Measurements from ENCODE around the gene SUPT20HL2.
"Not testable (repeated sequence)": the region's sequence is repeated elsewhere in the genome, so short reads cannot be mapped to it uniquely, and the experiment has no call there.

The SUPT20HL2 gene

GRCh38 chrX:24309580-24310374, 4.1 kb downstream of the SUPT20HL2 start:
- not testable (repeated sequence) for H2AFZ ChIP-seq; H3K79me2 ChIP-seq; H3K36me3 ChIP-seq (ENCODE audit: control insufficient read depth, insufficient read depth, low read length); H3K4me2 ChIP-seq (ENCODE audit: low read length); H3K9me3 ChIP-seq (ENCODE audit: control insufficient read depth, low read length); H3K27ac ChIP-seq; H3K4me1 ChIP-seq; H3K9ac ChIP-seq; H3K27me3 ChIP-seq (ENCODE audit: control insufficient read depth, insufficient read depth, low read length); H3K4me3 ChIP-seq (ENCODE audit: low read depth, low read length)

DNA sequence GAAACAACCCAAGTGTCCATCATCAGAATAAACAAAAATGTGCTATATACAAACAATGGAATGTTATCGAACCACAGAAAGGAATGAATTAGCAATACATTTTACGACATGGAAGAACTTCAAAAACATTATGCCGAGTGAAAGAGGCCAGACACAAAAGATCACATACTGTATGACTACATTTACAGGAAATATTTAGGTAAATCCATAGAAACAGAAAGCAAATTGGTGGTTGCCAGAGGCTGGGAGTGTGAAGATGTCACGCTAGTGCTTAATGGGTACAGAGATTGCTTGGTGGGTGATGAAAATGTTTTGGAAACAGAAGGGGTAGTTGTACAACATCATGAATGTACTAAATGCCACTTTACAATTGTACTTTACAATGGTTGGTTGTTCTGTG, 5.1 kb downstream of the SUPT20HL2 start:
- H3K36me3 ChIP-seq (ENCODE audit: control insufficient read depth, insufficient read depth, low read length); H3K79me2 ChIP-seq; H3K4me3 ChIP-seq (ENCODE audit: low read depth, low read length); H3K4me2 ChIP-seq (ENCODE audit: low read length); H3K27me3 ChIP-seq (ENCODE audit: control insufficient read depth, insufficient read depth, low read length); H3K9me3 ChIP-seq (ENCODE audit: control insufficient read depth, low read length); H3K4me1 ChIP-seq; H2AFZ ChIP-seq; H3K27ac ChIP-seq; H3K9ac ChIP-seq: not testable (repeated sequence)

DNA sequence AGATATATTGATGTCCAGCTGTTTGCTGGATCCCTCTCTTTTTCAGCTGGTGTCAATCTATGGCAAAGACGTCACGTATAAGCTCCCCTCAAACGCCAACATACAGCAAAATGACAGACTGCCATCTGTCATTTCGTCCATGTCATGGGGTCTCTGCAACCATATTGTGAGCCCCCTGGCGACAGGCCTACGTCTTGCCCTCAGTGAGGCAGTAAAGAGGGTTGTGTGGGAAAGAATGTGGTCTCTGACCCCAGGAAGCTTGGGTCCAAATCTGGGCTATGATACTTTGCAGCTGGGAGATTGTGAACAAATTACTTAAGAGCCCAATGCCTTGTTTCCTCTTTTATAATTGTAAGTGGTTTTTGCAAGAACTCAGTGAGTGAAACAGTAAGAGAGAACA, 7.4 kb downstream of the SUPT20HL2 start:
- no peaks in the 10 kb centered on the region for H3K4me1 ChIP-seq
- H3K4me2 ChIP-seq (ENCODE audit: low read length) = no peak overlapping the region
- H3K9ac ChIP-seq = no peak overlapping the region
- no peaks in the 10 kb centered on the region for H3K9me3 ChIP-seq (ENCODE audit: control insufficient read depth, low read length)
- no peaks in the 10 kb centered on the region for H3K79me2 ChIP-seq
- H3K4me3 ChIP-seq (ENCODE audit: low read depth, low read length) = no peak overlapping the region
- TF ChIP-seq CTCF (IDR thresholded peaks at IDR 0.05) = no peak
- H3K27me3 ChIP-seq (ENCODE audit: control insufficient read depth, insufficient read depth, low read length) = no peaks in the 10 kb centered on the region
- H3K27ac ChIP-seq = no peak overlapping the region
- no peaks in the 10 kb centered on the region for H3K36me3 ChIP-seq (ENCODE audit: control insufficient read depth, insufficient read depth, low read length)
- no peak overlapping the region for H2AFZ ChIP-seq

- no peak overlapping the region for H3K9ac ChIP-seq
- no peaks in the 10 kb centered on the region for H3K27me3 ChIP-seq (ENCODE audit: control insufficient read depth, insufficient read depth, low read length)
- H3K4me2 ChIP-seq (ENCODE audit: low read length) = no peak overlapping the region
- H3K79me2 ChIP-seq = no peaks in the 10 kb centered on the region
- no peak overlapping the region for H3K4me3 ChIP-seq (ENCODE audit: low read depth, low read length)
- H3K27ac ChIP-seq = no peak overlapping the region
- no peaks in the 10 kb centered on the region for H3K36me3 ChIP-seq (ENCODE audit: control insufficient read depth, insufficient read depth, low read length)
- TF ChIP-seq CTCF (IDR thresholded peaks at IDR 0.05) = no peak
- H3K4me1 ChIP-seq = no peaks in the 10 kb centered on the region
- no peak overlapping the region for H2AFZ ChIP-seq
- no peaks in the 10 kb centered on the region for H3K9me3 ChIP-seq (ENCODE audit: control insufficient read depth, low read length)
These were observed 8.0 kb downstream of the SUPT20HL2 start for GRCh38 chrX:24305905-24306304.

- no peaks in the 10 kb centered on the region for H3K27me3 ChIP-seq (ENCODE audit: control insufficient read depth, insufficient read depth, low read length)
These were observed 12.1 kb downstream of the SUPT20HL2 start for GRCh38 chrX:24301806-24302205.

More at GRCh38 chrX:24301806-24302205, 12.1 kb downstream of the SUPT20HL2 start:
- Histone ChIP-seq H3K4me3 (ENCODE audit: low read depth, low read length) (no peak overlapping the region), H3K4me2 (ENCODE audit: low read length) (no peak overlapping the region), H3K4me1 (no peaks in the 10 kb centered on the region), H3K9me3 (ENCODE audit: control insufficient read depth, low read length) (no peaks in the 10 kb centered on the region), H3K79me2 (no peaks in the 10 kb centered on the region), H3K9ac (no peak overlapping the region), H2AFZ (no peak overlapping the region), H3K27ac (no peak overlapping the region), H3K36me3 (ENCODE audit: control insufficient read depth, insufficient read depth, low read length) (no peaks in the 10 kb centered on the region)
- TF ChIP-seq CTCF (IDR thresholded peaks at IDR 0.05) = no peak

Measured in parathyroid adenoma (tissue), 2 donors.